ENCODE measurements around the gene OXSR1. TPM values are rescaled to one million over a fixed set of nuclear protein-coding genes. Genes with fewer than 3 reads are reported as not detected.

Gene OXSR1
- total RNA-seq, 1 donor from 2014 or later, result 41.1 TPM

GRCh38 chr3:38203690-38204089, 38.4 kb downstream of the OXSR1 start:
- Mint-ChIP-seq H3K36me3 (peaks cover 20% of the 10 kb centered on the region), H3K9me3 (no peaks in the 10 kb centered on the region), H3K27me3 (no peaks in the 10 kb centered on the region), H3K4me1 (ENCODE audit: unreplicated experiment) (no peaks in the 10 kb centered on the region), H3K4me3 (no peak overlapping the region), H3K27ac (no peak overlapping the region)
- TF ChIP-seq, protein P1, sequence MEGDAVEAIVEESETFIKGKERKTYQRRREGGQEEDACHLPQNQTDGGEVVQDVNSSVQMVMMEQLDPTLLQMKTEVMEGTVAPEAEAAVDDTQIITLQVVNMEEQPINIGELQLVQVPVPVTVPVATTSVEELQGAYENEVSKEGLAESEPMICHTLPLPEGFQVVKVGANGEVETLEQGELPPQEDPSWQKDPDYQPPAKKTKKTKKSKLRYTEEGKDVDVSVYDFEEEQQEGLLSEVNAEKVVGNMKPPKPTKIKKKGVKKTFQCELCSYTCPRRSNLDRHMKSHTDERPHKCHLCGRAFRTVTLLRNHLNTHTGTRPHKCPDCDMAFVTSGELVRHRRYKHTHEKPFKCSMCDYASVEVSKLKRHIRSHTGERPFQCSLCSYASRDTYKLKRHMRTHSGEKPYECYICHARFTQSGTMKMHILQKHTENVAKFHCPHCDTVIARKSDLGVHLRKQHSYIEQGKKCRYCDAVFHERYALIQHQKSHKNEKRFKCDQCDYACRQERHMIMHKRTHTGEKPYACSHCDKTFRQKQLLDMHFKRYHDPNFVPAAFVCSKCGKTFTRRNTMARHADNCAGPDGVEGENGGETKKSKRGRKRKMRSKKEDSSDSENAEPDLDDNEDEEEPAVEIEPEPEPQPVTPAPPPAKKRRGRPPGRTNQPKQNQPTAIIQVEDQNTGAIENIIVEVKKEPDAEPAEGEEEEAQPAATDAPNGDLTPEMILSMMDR (conservative IDR thresholded peaks at IDR 0.05), result no peak
- no peak for DNase-seq (ENCODE audit: extremely low spot score, unreplicated experiment)

- no peaks in the 10 kb centered on the region for H3K27me3 Mint-ChIP-seq
- H3K36me3 Mint-ChIP-seq, result peaks cover 18% of the 10 kb centered on the region
- TF ChIP-seq, protein P1 (conservative IDR thresholded peaks at IDR 0.05), result no peak
- no peaks in the 10 kb centered on the region for H3K4me1 Mint-ChIP-seq (ENCODE audit: unreplicated experiment)
- no peaks in the 10 kb centered on the region for H3K9me3 Mint-ChIP-seq
- no peak overlapping the region for H3K4me3 Mint-ChIP-seq
- H3K27ac Mint-ChIP-seq, result peak overlapping the region; percentile 43
- no peak for DNase-seq (ENCODE audit: extremely low spot score, unreplicated experiment)
Measured at GRCh38 chr3:38204599-38205471, 39.5 kb downstream of the OXSR1 start.

- H3K36me3 Mint-ChIP-seq, result peaks cover 16% of the 10 kb centered on the region
- no peaks in the 10 kb centered on the region for H3K27me3 Mint-ChIP-seq
- TF ChIP-seq, protein P1 (conservative IDR thresholded peaks at IDR 0.05), result no peak
- no peak overlapping the region for H3K4me3 Mint-ChIP-seq
- H3K27ac Mint-ChIP-seq, result no peak overlapping the region
- DNase-seq (ENCODE audit: extremely low spot score, unreplicated experiment), result no peak
- no peaks in the 10 kb centered on the region for H3K4me1 Mint-ChIP-seq (ENCODE audit: unreplicated experiment)
- H3K9me3 Mint-ChIP-seq, result no peaks in the 10 kb centered on the region
Measured at GRCh38 chr3:38205472-38205805, 40.1 kb downstream of the OXSR1 start.

DNA sequence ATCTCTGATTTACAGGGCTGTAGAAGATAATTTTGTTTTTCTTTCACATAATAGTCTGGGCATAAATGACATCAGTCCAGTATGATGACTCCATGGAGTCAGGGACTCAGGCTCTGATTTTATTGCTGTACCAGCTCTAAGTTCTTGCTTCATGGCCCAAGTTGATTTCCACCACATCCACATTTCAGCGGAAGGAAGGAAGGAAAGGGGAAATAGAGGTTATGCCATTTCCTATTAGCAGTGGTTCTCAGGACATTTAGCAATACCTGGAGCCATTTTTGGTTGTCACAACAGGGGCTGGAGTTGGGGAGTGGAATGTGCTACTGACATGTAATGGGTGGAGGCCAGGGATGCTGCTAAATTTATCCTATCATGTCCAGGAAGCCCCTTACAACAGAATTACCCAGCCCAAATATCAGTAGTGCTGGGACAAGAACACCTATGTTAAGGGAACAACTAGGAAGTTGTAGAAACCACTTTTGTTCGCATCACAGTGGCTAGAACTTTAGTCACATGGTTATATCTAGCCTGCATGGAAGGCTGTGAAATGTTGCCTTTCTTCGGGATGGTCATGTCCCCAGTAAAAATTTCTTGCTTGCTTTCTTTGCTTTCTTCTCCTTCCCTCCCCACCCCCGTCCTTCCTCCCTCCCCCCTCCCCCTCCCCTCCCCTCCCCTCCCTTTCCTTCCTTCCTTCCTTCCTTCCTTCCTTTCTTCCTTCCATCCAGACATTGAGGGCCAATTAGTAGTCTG, 42.1 kb downstream of the OXSR1 start:
- Mint-ChIP-seq H3K4me1 (ENCODE audit: unreplicated experiment) (no peaks in the 10 kb centered on the region), H3K27ac (no peak overlapping the region), H3K9me3 (no peaks in the 10 kb centered on the region), H3K36me3 (peaks cover 14% of the 10 kb centered on the region), H3K27me3 (no peaks in the 10 kb centered on the region), H3K4me3 (no peak overlapping the region)
- no peak for DNase-seq (ENCODE audit: extremely low spot score, unreplicated experiment)
- TF ChIP-seq, protein P1 (conservative IDR thresholded peaks at IDR 0.05), result no peak

- no peak for DNase-seq (ENCODE audit: extremely low spot score, unreplicated experiment)
- H3K4me1 Mint-ChIP-seq (ENCODE audit: unreplicated experiment), result no peaks in the 10 kb centered on the region
- peaks cover 17% of the 10 kb centered on the region for H3K36me3 Mint-ChIP-seq
- no peak overlapping the region for H3K4me3 Mint-ChIP-seq
- H3K27ac Mint-ChIP-seq, result no peak overlapping the region
- no peaks in the 10 kb centered on the region for H3K9me3 Mint-ChIP-seq
- TF ChIP-seq, protein P1 (conservative IDR thresholded peaks at IDR 0.05), result no peak
- no peaks in the 10 kb centered on the region for H3K27me3 Mint-ChIP-seq
Measured at GRCh38 chr3:38210141-38210757, 44.9 kb downstream of the OXSR1 start.
